ENCODE results near the gene BBS10.
"Not testable (repeated sequence)": the region's sequence is repeated elsewhere in the genome, so short reads cannot be mapped to it uniquely, and the experiment has no call there.

BBS10 gene

DNA sequence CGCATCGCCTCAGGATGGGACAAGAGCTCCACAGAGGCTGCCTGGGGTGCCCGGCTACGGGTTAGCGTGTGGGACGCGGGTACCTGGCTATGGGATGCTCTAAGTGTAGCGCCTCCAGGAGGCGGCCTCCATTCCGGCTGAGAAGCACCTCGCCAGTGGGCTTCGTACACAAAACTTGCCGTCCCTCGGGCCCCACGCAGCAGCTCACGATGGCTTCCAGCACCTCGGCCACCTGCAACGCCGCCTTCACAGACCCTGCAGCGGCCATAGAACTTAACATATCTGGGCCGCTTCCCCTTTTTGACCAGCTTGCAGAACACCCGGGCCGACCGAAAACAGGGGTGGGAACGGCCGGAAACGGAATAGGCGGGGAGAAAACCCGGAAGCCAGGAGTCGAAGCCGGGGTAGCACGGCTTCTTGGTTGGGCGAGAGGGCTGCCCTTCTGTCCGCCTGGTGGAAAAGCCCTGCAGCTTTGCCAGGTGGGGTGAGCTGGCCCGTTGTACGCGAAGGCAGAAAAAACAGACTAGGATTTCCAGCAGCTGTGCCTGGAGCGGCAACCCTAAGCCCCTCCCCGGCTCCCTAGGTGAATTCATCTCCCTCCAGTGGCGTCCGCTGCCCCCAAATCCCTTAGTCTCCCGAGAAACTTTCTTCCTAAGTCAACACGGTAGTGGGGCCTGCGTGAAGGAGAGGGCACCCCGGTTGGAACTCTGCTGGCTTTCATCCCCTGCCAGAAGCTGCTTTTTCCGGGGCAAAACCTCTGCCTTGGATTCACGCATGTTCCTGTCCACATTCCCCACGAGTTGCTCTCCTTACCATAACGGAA is at the start of gene BBS10:
BBS10 (minus strand) TSS at position 337 of the 823 bp plus-strand sequence; CDS start at position 280, 57 bp downstream.
- H3K4me3 ChIP-seq (ENCODE audit: low read length), result peak within 1 kb of the TSS; percentile 95
- H3K4me1 ChIP-seq (ENCODE audit: control insufficient read depth, insufficient read depth, low read length), result peaks cover 5% of the 10 kb centered on the region
- no peaks in the 10 kb centered on the region for H3K9me3 ChIP-seq (ENCODE audit: control insufficient read depth, low read length)
- H3K9ac ChIP-seq (ENCODE audit: low read length), result peak within 1 kb of the TSS; percentile 82
- no peaks in the 10 kb centered on the region for H3K36me3 ChIP-seq (ENCODE audit: control insufficient read depth, insufficient read depth, low read length)
- H3K27me3 ChIP-seq (ENCODE audit: control insufficient read depth, insufficient read depth, low read length), result no peaks in the 10 kb centered on the region

GRCh38 chr12:76391461-76391860 is 43.2 kb upstream of the BBS10 start:
- no peaks in the 10 kb centered on the region for H3K27me3 ChIP-seq (ENCODE audit: control insufficient read depth, insufficient read depth, low read length)
- H3K4me3 ChIP-seq (ENCODE audit: low read length), result no peak overlapping the region
- H3K4me1 ChIP-seq (ENCODE audit: control insufficient read depth, insufficient read depth, low read length), result no peaks in the 10 kb centered on the region
- no peak overlapping the region for H3K9ac ChIP-seq (ENCODE audit: low read length)
- H3K9me3 ChIP-seq (ENCODE audit: control insufficient read depth, low read length), result no peaks in the 10 kb centered on the region
- H3K36me3 ChIP-seq (ENCODE audit: control insufficient read depth, insufficient read depth, low read length), result no peaks in the 10 kb centered on the region

DNA sequence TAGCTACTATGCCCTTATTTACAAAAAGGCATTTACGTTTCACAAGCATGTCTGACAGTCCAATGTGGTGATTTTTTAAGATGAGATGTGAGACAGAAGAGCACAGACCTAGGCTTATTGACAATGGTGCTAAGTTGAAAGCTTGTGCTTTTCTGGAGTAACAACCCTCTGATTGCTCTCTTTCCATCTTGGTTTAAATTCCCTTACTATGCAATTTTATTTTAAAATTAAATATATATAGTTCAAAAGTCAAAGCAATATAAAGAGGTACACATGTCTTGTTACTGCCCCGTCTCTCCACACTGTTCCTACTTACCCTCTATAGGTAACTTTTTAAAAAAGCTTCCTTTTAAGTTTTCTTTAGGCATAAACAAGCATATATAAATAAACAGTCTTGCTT is 39.4 kb upstream of the BBS10 start:
- no peak overlapping the region for H3K4me3 ChIP-seq (ENCODE audit: low read length)
- no peaks in the 10 kb centered on the region for H3K4me1 ChIP-seq (ENCODE audit: control insufficient read depth, insufficient read depth, low read length)
- H3K9me3 ChIP-seq (ENCODE audit: control insufficient read depth, low read length), result no peaks in the 10 kb centered on the region
- no peak overlapping the region for H3K9ac ChIP-seq (ENCODE audit: low read length)
- H3K27me3 ChIP-seq (ENCODE audit: control insufficient read depth, insufficient read depth, low read length), result no peaks in the 10 kb centered on the region
- H3K36me3 ChIP-seq (ENCODE audit: control insufficient read depth, insufficient read depth, low read length), result no peaks in the 10 kb centered on the region

DNA sequence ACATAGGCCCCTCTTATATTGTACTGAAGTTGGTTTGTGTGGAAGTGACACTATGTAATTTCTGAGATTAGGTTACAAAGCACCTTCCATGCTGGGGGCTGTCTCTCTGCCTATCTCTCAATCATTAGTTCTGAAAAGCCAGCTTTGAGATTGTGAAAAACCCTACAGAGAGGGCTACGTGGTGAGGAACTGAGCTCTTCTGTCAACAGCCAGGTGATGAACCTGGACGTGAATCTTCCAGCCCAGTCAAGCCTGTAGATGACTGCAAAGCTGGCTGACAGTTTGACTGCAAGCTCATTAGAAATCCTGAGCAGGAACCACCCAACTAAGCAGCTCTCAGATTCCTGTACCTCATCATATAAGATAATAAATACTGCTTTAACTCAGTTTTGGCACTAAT is 36.3 kb upstream of the BBS10 start:
- H3K4me1 ChIP-seq (ENCODE audit: control insufficient read depth, insufficient read depth, low read length), result no peaks in the 10 kb centered on the region
- no peak overlapping the region for H3K4me3 ChIP-seq (ENCODE audit: low read length)
- no peaks in the 10 kb centered on the region for H3K9me3 ChIP-seq (ENCODE audit: control insufficient read depth, low read length)
- H3K36me3 ChIP-seq (ENCODE audit: control insufficient read depth, insufficient read depth, low read length), result no peaks in the 10 kb centered on the region
- H3K27me3 ChIP-seq (ENCODE audit: control insufficient read depth, insufficient read depth, low read length), result no peaks in the 10 kb centered on the region
- no peak overlapping the region for H3K9ac ChIP-seq (ENCODE audit: low read length)

GRCh38 chr12:76383988-76384387 is 35.8 kb upstream of the BBS10 start:
- Histone ChIP-seq H3K9ac (ENCODE audit: low read length) (no peak overlapping the region), H3K36me3 (ENCODE audit: control insufficient read depth, insufficient read depth, low read length) (no peaks in the 10 kb centered on the region), H3K4me1 (ENCODE audit: control insufficient read depth, insufficient read depth, low read length) (no peaks in the 10 kb centered on the region), H3K9me3 (ENCODE audit: control insufficient read depth, low read length) (no peaks in the 10 kb centered on the region), H3K4me3 (ENCODE audit: low read length) (no peak overlapping the region), H3K27me3 (ENCODE audit: control insufficient read depth, insufficient read depth, low read length) (no peaks in the 10 kb centered on the region)

DNA sequence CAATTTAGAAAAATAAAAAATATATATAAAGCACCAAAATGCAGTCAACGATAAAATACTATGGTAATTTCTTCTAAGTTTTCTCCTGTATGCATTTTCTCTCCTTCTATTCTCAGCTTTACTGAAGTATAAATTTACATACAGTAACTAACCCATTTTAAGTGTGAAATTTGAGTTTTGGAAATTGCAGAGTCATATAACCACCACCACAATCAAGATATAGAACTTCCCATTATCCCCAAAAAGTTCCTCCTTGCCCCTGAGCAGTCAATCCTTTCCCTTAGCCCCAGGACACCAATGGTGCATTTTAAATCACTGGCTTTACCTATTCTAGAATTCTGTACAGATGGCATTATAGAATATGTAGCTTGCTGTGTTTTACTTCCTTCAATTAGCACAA is 31.0 kb upstream of the BBS10 start:
- H3K4me3 ChIP-seq (ENCODE audit: low read length), result no peak overlapping the region
- H3K36me3 ChIP-seq (ENCODE audit: control insufficient read depth, insufficient read depth, low read length), result no peaks in the 10 kb centered on the region
- H3K9me3 ChIP-seq (ENCODE audit: control insufficient read depth, low read length), result no peaks in the 10 kb centered on the region
- no peaks in the 10 kb centered on the region for H3K4me1 ChIP-seq (ENCODE audit: control insufficient read depth, insufficient read depth, low read length)
- H3K9ac ChIP-seq (ENCODE audit: low read length), result no peak overlapping the region
- H3K27me3 ChIP-seq (ENCODE audit: control insufficient read depth, insufficient read depth, low read length), result no peaks in the 10 kb centered on the region

DNA sequence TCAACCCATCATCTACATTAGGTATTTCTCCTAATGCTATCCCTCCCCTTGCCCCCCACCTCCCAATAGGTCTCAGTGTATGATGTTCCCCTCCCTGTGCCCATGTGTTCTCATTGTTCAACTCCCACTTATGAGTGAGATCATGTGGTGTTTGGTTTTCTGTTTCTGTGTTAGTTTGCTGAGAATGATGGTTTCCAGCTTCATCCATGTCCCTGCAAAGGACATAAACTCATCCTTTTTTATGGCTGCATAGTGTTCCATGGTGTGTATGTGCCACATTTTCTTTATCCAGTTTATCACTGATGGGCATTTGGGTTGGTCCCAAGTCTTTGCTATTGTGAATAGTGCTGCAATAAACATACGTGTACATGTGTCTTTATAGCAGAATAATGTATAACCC is 28.7 kb upstream of the BBS10 start:
- H3K4me1 ChIP-seq (ENCODE audit: control insufficient read depth, insufficient read depth, low read length); H3K27me3 ChIP-seq (ENCODE audit: control insufficient read depth, insufficient read depth, low read length); H3K9ac ChIP-seq (ENCODE audit: low read length); H3K4me3 ChIP-seq (ENCODE audit: low read length); H3K9me3 ChIP-seq (ENCODE audit: control insufficient read depth, low read length); H3K36me3 ChIP-seq (ENCODE audit: control insufficient read depth, insufficient read depth, low read length): not testable (repeated sequence)

GRCh38 chr12:76375939-76376338 is 27.7 kb upstream of the BBS10 start:
- Histone ChIP-seq H3K36me3 (ENCODE audit: control insufficient read depth, insufficient read depth, low read length) (no peaks in the 10 kb centered on the region), H3K4me3 (ENCODE audit: low read length) (no peak overlapping the region), H3K9me3 (ENCODE audit: control insufficient read depth, low read length) (no peaks in the 10 kb centered on the region), H3K9ac (ENCODE audit: low read length) (no peak overlapping the region), H3K27me3 (ENCODE audit: control insufficient read depth, insufficient read depth, low read length) (no peaks in the 10 kb centered on the region), H3K4me1 (ENCODE audit: control insufficient read depth, insufficient read depth, low read length) (no peaks in the 10 kb centered on the region)

GRCh38 chr12:76375470-76375869 is 27.3 kb upstream of the BBS10 start:
- H3K27me3 ChIP-seq (ENCODE audit: control insufficient read depth, insufficient read depth, low read length), result no peaks in the 10 kb centered on the region
- no peaks in the 10 kb centered on the region for H3K36me3 ChIP-seq (ENCODE audit: control insufficient read depth, insufficient read depth, low read length)
- H3K4me3 ChIP-seq (ENCODE audit: low read length), result no peak overlapping the region
- no peaks in the 10 kb centered on the region for H3K4me1 ChIP-seq (ENCODE audit: control insufficient read depth, insufficient read depth, low read length)
- no peaks in the 10 kb centered on the region for H3K9me3 ChIP-seq (ENCODE audit: control insufficient read depth, low read length)
- H3K9ac ChIP-seq (ENCODE audit: low read length), result no peak overlapping the region

DNA sequence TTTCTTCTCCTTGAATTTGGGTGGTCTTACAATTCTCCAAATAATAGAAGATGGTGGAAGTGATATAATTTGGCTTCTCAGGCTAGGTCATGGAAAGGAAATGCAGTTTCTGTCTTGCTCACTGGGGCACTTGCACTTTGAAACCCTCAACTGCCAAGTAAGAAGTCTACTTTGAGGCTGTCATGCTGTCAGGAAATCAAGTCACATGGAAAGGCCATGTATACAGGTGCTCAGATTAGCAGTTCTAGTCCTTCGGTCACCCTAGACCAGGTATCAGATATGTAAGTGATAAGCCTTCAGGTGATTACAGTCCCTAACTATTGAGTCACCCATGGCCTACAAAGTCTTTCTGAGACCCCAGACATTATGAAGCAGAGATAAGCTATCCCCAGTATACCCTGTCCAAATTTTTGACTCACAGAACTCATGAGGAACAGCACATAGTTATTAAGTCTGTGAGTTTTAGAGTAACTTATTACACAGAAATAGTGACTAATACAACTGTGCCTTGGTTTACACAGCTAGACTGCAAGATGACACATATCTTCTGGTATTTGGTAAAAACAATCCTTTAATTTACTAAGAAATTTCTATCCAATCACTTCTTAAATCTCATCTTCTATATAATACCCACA is 26.3 kb upstream of the BBS10 start:
- H3K9me3 ChIP-seq (ENCODE audit: control insufficient read depth, low read length), result no peaks in the 10 kb centered on the region
- no peak overlapping the region for H3K9ac ChIP-seq (ENCODE audit: low read length)
- H3K4me3 ChIP-seq (ENCODE audit: low read length), result no peak overlapping the region
- no peaks in the 10 kb centered on the region for H3K27me3 ChIP-seq (ENCODE audit: control insufficient read depth, insufficient read depth, low read length)
- H3K36me3 ChIP-seq (ENCODE audit: control insufficient read depth, insufficient read depth, low read length), result no peaks in the 10 kb centered on the region
- H3K4me1 ChIP-seq (ENCODE audit: control insufficient read depth, insufficient read depth, low read length), result no peaks in the 10 kb centered on the region

- no peaks in the 10 kb centered on the region for H3K36me3 ChIP-seq (ENCODE audit: control insufficient read depth, insufficient read depth, low read length)
- no peak overlapping the region for H3K4me3 ChIP-seq (ENCODE audit: low read length)
- H3K4me1 ChIP-seq (ENCODE audit: control insufficient read depth, insufficient read depth, low read length), result no peaks in the 10 kb centered on the region
- H3K9ac ChIP-seq (ENCODE audit: low read length), result no peak overlapping the region
- H3K9me3 ChIP-seq (ENCODE audit: control insufficient read depth, low read length), result no peaks in the 10 kb centered on the region
- no peaks in the 10 kb centered on the region for H3K27me3 ChIP-seq (ENCODE audit: control insufficient read depth, insufficient read depth, low read length)
These were observed 20.0 kb upstream of the BBS10 start for GRCh38 chr12:76368230-76368629.

DNA sequence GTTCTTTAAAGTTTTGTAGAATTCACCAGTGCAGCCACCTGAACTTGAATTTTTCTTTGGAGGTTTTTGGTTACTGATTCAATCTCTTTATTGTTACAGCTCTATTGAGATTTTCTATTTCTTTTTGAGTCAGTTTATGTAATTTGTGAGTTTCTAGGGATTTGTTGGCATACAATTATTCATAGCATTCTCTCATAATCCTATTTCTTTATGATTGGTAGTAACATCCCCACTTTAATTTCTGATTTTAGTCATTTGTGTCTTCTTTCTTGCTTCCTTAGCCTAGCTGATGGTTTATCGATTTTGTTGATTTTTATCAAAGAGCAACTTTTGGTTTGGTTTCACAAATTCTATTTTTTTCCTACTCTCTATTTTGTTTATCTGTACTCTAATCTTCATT is 17.9 kb upstream of the BBS10 start:
- no peak overlapping the region for H3K9ac ChIP-seq (ENCODE audit: low read length)
- no peaks in the 10 kb centered on the region for H3K36me3 ChIP-seq (ENCODE audit: control insufficient read depth, insufficient read depth, low read length)
- H3K4me3 ChIP-seq (ENCODE audit: low read length), result no peak overlapping the region
- H3K27me3 ChIP-seq (ENCODE audit: control insufficient read depth, insufficient read depth, low read length), result no peaks in the 10 kb centered on the region
- H3K9me3 ChIP-seq (ENCODE audit: control insufficient read depth, low read length), result no peaks in the 10 kb centered on the region
- no peaks in the 10 kb centered on the region for H3K4me1 ChIP-seq (ENCODE audit: control insufficient read depth, insufficient read depth, low read length)

Data from mucosa of stomach (tissue), 1 donor.